WI38 (cell line): ENCODE data around the gene LAMA5.

ENCODE experiments used
- H3K4me3 ChIP-seq: 2 replicates; pipeline ENCODE4 v1.5.1; 2011; ENCODE audit warnings: low read depth, mild to moderate bottlenecking, control low read depth, low read length
- CTCF ChIP-seq: IDR thresholded peaks from 2 replicates; pipeline ENCODE4 v1.5.1; 2012; ENCODE audit warnings: low read depth, mild to moderate bottlenecking, control low read depth, low read length

LAMA5 gene

GRCh38 chr20:62357681-62358080 lies 9.4 kb downstream of the LAMA5 start:
- no peak overlapping the region for H3K4me3 ChIP-seq
- TF ChIP-seq CTCF: no peak

- no peak overlapping the region for H3K4me3 ChIP-seq
- TF ChIP-seq CTCF: no peak
Observed at GRCh38 chr20:62357187-62357667, 9.9 kb downstream of the LAMA5 start.

- TF ChIP-seq CTCF: no peak
- no peak overlapping the region for H3K4me3 ChIP-seq
Observed at GRCh38 chr20:62356589-62357186, 10.4 kb downstream of the LAMA5 start.

GRCh38 chr20:62355878-62356588 lies 11.1 kb downstream of the LAMA5 start:
- H3K4me3 ChIP-seq: no peak overlapping the region

GRCh38 chr20:62355516-62355877 lies 11.6 kb downstream of the LAMA5 start:
- H3K4me3 ChIP-seq: no peak overlapping the region
- TF ChIP-seq CTCF: no peak

More at GRCh38 chr20:62355878-62356588, 11.1 kb downstream of the LAMA5 start:
- no peak for TF ChIP-seq CTCF

GRCh38 chr20:62354811-62355341 lies 12.2 kb downstream of the LAMA5 start:
- TF ChIP-seq CTCF: no peak
- no peak overlapping the region for H3K4me3 ChIP-seq
